ENCODE data around the gene SECISBP2L.

DNA sequence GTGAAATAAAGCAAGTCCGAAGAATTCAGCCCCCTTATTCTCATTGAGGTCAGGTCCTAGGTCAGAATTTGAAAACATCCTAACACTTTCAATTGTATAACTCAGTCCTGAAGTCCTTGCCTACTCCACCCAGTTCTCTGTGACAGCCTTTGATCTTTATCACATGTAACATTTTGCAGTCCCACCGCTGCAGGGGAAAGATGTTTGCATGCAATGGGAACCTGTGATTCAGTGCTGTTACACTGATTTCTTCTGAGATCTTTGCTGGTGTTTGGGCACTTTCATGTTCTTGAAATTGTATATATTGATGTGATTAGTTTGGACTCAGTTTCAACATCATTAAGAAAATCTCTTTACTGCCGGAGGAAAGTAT lies 18.0 kb upstream of the SECISBP2L start:
- TF ChIP-seq, protein P1, sequence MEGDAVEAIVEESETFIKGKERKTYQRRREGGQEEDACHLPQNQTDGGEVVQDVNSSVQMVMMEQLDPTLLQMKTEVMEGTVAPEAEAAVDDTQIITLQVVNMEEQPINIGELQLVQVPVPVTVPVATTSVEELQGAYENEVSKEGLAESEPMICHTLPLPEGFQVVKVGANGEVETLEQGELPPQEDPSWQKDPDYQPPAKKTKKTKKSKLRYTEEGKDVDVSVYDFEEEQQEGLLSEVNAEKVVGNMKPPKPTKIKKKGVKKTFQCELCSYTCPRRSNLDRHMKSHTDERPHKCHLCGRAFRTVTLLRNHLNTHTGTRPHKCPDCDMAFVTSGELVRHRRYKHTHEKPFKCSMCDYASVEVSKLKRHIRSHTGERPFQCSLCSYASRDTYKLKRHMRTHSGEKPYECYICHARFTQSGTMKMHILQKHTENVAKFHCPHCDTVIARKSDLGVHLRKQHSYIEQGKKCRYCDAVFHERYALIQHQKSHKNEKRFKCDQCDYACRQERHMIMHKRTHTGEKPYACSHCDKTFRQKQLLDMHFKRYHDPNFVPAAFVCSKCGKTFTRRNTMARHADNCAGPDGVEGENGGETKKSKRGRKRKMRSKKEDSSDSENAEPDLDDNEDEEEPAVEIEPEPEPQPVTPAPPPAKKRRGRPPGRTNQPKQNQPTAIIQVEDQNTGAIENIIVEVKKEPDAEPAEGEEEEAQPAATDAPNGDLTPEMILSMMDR (IDR thresholded peaks at IDR 0.05; ENCODE audit: borderline replicate concordance, extremely low read depth, low read length, poor library complexity, severe bottlenecking) = no peak
- no peak for TF ChIP-seq EZH2 (IDR thresholded peaks at IDR 0.05; ENCODE audit: borderline replicate concordance, low read depth, low read length, severe bottlenecking)
